DND-41 (cell line): ENCODE data around the gene GALNT7.

Experiments
- EZH2 ChIP-seq: IDR thresholded peaks from 3 replicates; pipeline ENCODE4 v1.6.1; 2012; ENCODE audit warnings: borderline replicate concordance, low read depth, mild to moderate bottlenecking, moderate library complexity, low read length, inconsistent platforms; ENCODE audit not compliant: severe bottlenecking
- TF ChIP-seq, protein P1 (sequence below): IDR thresholded peaks from 2 replicates; pipeline ENCODE4 v1.5.1; 2012; ENCODE audit warnings: borderline replicate concordance, low read length, moderate library complexity, mild to moderate bottlenecking; ENCODE audit not compliant: poor library complexity, severe bottlenecking; ENCODE audit errors: extremely low read depth

DNA sequence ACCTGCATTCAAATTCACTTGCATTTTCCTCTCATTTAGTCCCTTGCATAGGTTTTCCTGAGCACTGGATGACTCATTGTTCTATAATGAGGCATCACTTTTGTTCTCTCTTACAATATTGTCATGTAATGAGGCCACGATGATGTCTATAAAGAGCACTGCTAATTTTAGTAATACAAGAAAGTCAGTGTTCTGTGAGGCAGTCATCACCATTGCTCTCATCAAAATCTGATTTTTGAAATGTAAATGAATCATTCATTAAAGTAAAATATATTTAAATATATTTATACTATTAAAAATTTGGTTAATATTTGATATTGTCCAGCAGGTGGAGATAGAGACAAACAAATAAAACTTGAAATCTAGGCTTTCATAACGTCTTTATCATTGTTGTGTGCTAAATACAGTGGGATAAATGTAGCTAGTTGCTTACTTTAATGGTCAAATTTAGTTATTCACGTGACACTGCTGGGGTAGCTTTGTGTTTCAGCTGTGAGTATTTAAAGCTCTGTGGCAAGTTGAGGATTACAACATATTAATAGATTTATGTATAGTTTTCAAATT is 150.1 kb downstream of the GALNT7 start:
- TF ChIP-seq, protein P1, sequence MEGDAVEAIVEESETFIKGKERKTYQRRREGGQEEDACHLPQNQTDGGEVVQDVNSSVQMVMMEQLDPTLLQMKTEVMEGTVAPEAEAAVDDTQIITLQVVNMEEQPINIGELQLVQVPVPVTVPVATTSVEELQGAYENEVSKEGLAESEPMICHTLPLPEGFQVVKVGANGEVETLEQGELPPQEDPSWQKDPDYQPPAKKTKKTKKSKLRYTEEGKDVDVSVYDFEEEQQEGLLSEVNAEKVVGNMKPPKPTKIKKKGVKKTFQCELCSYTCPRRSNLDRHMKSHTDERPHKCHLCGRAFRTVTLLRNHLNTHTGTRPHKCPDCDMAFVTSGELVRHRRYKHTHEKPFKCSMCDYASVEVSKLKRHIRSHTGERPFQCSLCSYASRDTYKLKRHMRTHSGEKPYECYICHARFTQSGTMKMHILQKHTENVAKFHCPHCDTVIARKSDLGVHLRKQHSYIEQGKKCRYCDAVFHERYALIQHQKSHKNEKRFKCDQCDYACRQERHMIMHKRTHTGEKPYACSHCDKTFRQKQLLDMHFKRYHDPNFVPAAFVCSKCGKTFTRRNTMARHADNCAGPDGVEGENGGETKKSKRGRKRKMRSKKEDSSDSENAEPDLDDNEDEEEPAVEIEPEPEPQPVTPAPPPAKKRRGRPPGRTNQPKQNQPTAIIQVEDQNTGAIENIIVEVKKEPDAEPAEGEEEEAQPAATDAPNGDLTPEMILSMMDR: no peak
- TF ChIP-seq EZH2: no peak
